Measurements from ENCODE around the gene OOSP3. TPM values are rescaled to one million over a fixed set of nuclear protein-coding genes. Genes with fewer than 3 reads are reported as not detected.
A peak's percentile ranks its signal among the peaks of the same experiment; 100 is the strongest.

OOSP3 gene, protein sequence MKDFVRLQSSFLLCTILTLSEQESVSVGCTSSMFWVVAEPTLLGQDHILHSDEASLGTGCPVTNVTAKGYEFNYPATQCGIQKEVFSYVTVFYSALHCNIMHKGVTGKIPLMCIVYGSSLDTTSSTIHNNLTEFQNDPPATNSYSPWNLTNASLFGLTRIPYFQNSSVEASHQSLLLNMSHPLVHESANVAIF
- total RNA-seq (2021), result not detected in 3 replicates
- Bru-seq, nascent RNA, result percentile 36 among the genes with signal in this experiment
- long read RNA-seq, experiment 1, result 0 reads
- long read RNA-seq, experiment 2, result 0 reads
- long read RNA-seq, experiment 3, result 0 reads

DNA sequence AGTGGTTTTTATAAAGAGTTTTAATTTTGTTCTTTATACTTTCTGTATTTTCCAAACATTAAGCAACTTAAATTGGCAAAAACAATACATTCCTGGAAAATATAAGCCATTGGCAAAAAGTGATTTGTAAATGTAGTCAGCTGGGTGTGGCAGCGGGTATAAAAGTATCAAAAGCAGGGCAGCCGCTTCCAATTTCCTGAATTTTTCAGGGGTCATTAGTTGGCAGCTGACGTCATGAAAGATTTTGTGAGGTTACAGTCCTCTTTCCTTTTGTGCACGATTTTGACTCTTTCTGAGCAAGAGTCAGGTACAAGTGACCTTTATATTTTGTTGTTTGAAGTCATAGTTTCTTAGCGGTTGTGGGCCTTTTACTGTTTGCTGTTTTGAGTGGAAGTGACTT lies at the start of gene OOSP3:
Gene OOSP3, plus strand, starts transcription at position 208 of the 400 bp plus-strand sequence. Its CDS starts 27 bp downstream, at position 235.
- no peak for TF ChIP-seq FOXK1 (CRISPR knock-in tag; IDR thresholded peaks at IDR 0.05)
- TF ChIP-seq, protein P1, sequence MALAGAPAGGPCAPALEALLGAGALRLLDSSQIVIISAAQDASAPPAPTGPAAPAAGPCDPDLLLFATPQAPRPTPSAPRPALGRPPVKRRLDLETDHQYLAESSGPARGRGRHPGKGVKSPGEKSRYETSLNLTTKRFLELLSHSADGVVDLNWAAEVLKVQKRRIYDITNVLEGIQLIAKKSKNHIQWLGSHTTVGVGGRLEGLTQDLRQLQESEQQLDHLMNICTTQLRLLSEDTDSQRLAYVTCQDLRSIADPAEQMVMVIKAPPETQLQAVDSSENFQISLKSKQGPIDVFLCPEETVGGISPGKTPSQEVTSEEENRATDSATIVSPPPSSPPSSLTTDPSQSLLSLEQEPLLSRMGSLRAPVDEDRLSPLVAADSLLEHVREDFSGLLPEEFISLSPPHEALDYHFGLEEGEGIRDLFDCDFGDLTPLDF (CRISPR knock-in tag; IDR thresholded peaks at IDR 0.05), result no peak
- POLR2A ChIA-PET, result no interaction called here
- peak within 1 kb of the TSS; percentile 86; the same call in 1 of the 2 replicates for H3K27ac Mint-ChIP-seq

DNA sequence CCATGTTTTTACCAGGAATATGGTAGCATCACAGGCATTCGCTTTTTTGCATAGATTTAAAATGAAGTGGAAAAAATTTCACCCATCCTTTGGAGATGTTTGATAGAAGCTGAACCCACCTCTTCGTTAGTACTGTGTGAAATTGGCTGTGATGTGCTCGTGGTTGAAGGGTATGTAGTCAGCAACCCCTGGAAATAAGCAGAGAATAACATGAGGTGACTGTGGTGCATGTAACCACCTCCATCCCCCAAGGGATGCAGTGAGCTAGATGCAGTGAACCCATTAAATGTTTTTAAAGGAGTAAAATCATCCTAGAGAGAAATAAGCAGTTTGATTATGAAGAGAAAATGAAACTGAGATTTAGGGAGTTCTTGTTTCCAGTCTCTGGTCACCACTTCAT lies 49.2 kb upstream of the OOSP3 start:
- peaks cover 5% of the 10 kb centered on the region for H3K9me3 Mint-ChIP-seq
- no peak overlapping the region for H3K4me3 Mint-ChIP-seq
- H3K27ac Mint-ChIP-seq, result no peak overlapping the region; the same call in 1 of the 2 replicates
- ATAC-seq (no peak), DNase-seq (ENCODE audit: low spot score) (no peak)
- no peaks in the 10 kb centered on the region for H3K36me3 Mint-ChIP-seq
- CTCF ChIA-PET, result no interaction called here
- no peaks in the 10 kb centered on the region for H3K4me1 Mint-ChIP-seq
- TF ChIP-seq SMAD4 (CRISPR knock-in tag; IDR thresholded peaks at IDR 0.05) (no peak), RELA (CRISPR knock-in tag; IDR thresholded peaks at IDR 0.05; ENCODE audit: borderline replicate concordance) (no peak), MLX (CRISPR knock-in tag; IDR thresholded peaks at IDR 0.05) (no peak), ZBTB43 (CRISPR knock-in tag; IDR thresholded peaks at IDR 0.05) (no peak), CDX4 (CRISPR knock-in tag; IDR thresholded peaks at IDR 0.05; ENCODE audit: borderline replicate concordance) (no peak), MYBL2 (CRISPR knock-in tag; IDR thresholded peaks at IDR 0.05) (no peak), ZNF396 (CRISPR knock-in tag; IDR thresholded peaks at IDR 0.05; ENCODE audit: borderline replicate concordance) (no peak), SMAD3 (CRISPR knock-in tag; IDR thresholded peaks at IDR 0.05; ENCODE audit: borderline replicate concordance) (no peak), ETV6 (CRISPR knock-in tag; IDR thresholded peaks at IDR 0.05) (no peak), IRF2 (CRISPR knock-in tag; IDR thresholded peaks at IDR 0.05; ENCODE audit: borderline replicate concordance, low read depth) (no peak), NR2C2 (CRISPR knock-in tag; IDR thresholded peaks at IDR 0.05) (no peak), ZNF671 (CRISPR knock-in tag; IDR thresholded peaks at IDR 0.05) (no peak), TEAD4 (CRISPR knock-in tag; IDR thresholded peaks at IDR 0.05) (no peak), CBFB (CRISPR knock-in tag; IDR thresholded peaks at IDR 0.05; ENCODE audit: low read depth) (no peak), ZSCAN18 (CRISPR knock-in tag; IDR thresholded peaks at IDR 0.05) (no peak), ZNF317 (CRISPR knock-in tag; IDR thresholded peaks at IDR 0.05; ENCODE audit: borderline replicate concordance, low read depth) (no peak)
- TF ChIP-seq, protein P2, sequence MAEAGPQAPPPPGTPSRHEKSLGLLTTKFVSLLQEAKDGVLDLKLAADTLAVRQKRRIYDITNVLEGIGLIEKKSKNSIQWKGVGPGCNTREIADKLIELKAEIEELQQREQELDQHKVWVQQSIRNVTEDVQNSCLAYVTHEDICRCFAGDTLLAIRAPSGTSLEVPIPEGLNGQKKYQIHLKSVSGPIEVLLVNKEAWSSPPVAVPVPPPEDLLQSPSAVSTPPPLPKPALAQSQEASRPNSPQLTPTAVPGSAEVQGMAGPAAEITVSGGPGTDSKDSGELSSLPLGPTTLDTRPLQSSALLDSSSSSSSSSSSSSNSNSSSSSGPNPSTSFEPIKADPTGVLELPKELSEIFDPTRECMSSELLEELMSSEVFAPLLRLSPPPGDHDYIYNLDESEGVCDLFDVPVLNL (CRISPR knock-in tag; IDR thresholded peaks at IDR 0.05; ENCODE audit: borderline replicate concordance, low read depth), result no peak
- H3K27me3 Mint-ChIP-seq (ENCODE audit: low read depth), result no peaks in the 10 kb centered on the region
- POLR2A ChIA-PET, result no interaction called here

More for the DNA sequence above, at the start of gene OOSP3:
- Mint-ChIP-seq H3K4me1 (peaks cover 23% of the 10 kb centered on the region), H3K4me3 (no peak within 1 kb of the TSS; the same call in none of the 2 replicates), H3K27me3 (ENCODE audit: low read depth) (no peaks in the 10 kb centered on the region), H3K9me3 (no peaks in the 10 kb centered on the region), H3K36me3 (no peaks in the 10 kb centered on the region)
- CTCF ChIA-PET, result no interaction called here
- DNase-seq (ENCODE audit: low spot score) (no peak), ATAC-seq (no peak)
